Uterus (tissue), 4 donors: Measurements from ENCODE around the gene RABGAP1. TPM values are rescaled to one million over a fixed set of nuclear protein-coding genes. Genes with fewer than 3 reads are reported as not detected.

Experiments
- DNase-seq, 2 donors: peaks; one replicate each; pipeline ENCODE4 v3.0.0-alpha.2; 2019 to 2020
- H3K27ac ChIP-seq, 2 donors: fragments of 200-600 bp; sonication (generic); 1 replicate in 1 of 2; 2 replicates in 1 of 2; pipeline ENCODE4 v1.5.1; 2016 to 2018
- H3K27me3 ChIP-seq, 2 donors: fragments of 200-600 bp; sonication (generic); one replicate each; pipeline ENCODE4 v1.5.1; 2018 to 2019; ENCODE audit warnings: control low read depth in 1 of 2
- H3K36me3 ChIP-seq, 2 donors: fragments of 200-600 bp; sonication (generic); one replicate each; pipeline ENCODE4 v1.5.1; 2019; ENCODE audit warnings: control low read depth in 1 of 2
- H3K4me1 ChIP-seq, 2 donors: fragments of 200-600 bp; sonication (generic); one replicate each; pipeline ENCODE4 v1.5.1; 2018 to 2019; ENCODE audit warnings: control low read depth in 1 of 2
- H3K4me3 ChIP-seq, 2 donors: fragments of 200-600 bp; sonication (generic); 1 replicate in 1 of 2; 2 replicates in 1 of 2; pipeline ENCODE4 v1.5.1; 2018 to 2019; ENCODE audit warnings: mild to moderate bottlenecking in 1 of 2
- H3K9me3 ChIP-seq, 2 donors: fragments of 200-600 bp; sonication (generic); one replicate each; pipeline ENCODE4 v1.5.1; 2019; ENCODE audit warnings: control low read depth in 1 of 2
- POLR2A ChIP-seq, 2 donors: fragments of 450-650 bp; IDR thresholded peaks; one replicate each; pipeline ENCODE4 v1.6.1; 2016; ENCODE audit warnings: antibody characterized with exemption in 2 of 2, mild to moderate bottlenecking in 1 of 2, moderate library complexity in 1 of 2
- intact Hi-C: fragments of 100-400 bp; cut with DNase I; formaldehyde crosslinking; loops from one replicate; pipeline ENCODE4 v1.15.1; 2023; ENCODE audit warnings: low total_unique reads
- total RNA-seq, 4 donors: library from RNA; depleted of rRNA in 3 of 4; stranded (reverse); fragments of >200 nt in 3 of 4; gene quantifications; one replicate each; pipeline versions ENCODE4 v1.1.0 to v1.2.4, GENCODE V29; 2014 to 2023
- TF ChIP-seq, protein P1 (sequence below), 4 experiments: fragments of 200-600 bp in 2 of 4; fragments of 450-650 bp in 2 of 4; sonication (generic) in 2 of 4; IDR thresholded peaks; one replicate each; pipeline ENCODE4 v1.5.1; 2016 to 2019; ENCODE audit warnings: antibody characterized with exemption in 4 of 4, mild to moderate bottlenecking in 2 of 4, moderate library complexity in 1 of 4
- donor health status: DM: yes; HTN: yes; CAD: no.

RABGAP1 gene
- total RNA-seq, 4 donors from 2014 or later = 81.2 to 107 (median 91.0) TPM

DNA sequence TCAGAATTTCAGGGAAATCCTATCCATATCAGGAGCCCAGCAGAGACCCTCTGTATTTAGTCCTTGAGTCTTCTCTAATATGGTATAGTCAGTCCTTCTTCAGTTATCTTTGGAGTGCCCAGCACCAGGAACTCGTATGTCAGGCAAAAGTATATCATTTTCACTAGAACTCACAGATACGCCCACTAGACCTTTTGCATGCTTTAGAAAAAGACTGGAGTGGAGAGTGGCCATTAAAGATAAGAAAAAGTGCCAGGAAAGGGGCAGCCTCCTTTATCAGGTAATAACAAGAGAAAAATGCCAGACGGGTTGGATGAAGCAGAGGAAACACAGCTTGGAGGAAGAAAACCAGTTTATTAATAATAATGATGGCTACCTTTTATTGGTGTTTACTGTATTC is 156.2 kb downstream of the RABGAP1 start:
- Histone ChIP-seq H3K4me1 (no peaks in the 10 kb centered on the region), H3K9me3 (no peaks in the 10 kb centered on the region), H3K27me3 (no peaks in the 10 kb centered on the region), H3K4me3 (no peak overlapping the region), H3K36me3 (no peaks in the 10 kb centered on the region), H3K27ac (no peak overlapping the region)
- no peak for TF ChIP-seq POLR2A (IDR thresholded peaks at IDR 0.05)
- TF ChIP-seq, protein P1, sequence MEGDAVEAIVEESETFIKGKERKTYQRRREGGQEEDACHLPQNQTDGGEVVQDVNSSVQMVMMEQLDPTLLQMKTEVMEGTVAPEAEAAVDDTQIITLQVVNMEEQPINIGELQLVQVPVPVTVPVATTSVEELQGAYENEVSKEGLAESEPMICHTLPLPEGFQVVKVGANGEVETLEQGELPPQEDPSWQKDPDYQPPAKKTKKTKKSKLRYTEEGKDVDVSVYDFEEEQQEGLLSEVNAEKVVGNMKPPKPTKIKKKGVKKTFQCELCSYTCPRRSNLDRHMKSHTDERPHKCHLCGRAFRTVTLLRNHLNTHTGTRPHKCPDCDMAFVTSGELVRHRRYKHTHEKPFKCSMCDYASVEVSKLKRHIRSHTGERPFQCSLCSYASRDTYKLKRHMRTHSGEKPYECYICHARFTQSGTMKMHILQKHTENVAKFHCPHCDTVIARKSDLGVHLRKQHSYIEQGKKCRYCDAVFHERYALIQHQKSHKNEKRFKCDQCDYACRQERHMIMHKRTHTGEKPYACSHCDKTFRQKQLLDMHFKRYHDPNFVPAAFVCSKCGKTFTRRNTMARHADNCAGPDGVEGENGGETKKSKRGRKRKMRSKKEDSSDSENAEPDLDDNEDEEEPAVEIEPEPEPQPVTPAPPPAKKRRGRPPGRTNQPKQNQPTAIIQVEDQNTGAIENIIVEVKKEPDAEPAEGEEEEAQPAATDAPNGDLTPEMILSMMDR (IDR thresholded peaks at IDR 0.05) = no peak
- intact Hi-C loops = no loop called here
- DNase-seq = no peak

DNA sequence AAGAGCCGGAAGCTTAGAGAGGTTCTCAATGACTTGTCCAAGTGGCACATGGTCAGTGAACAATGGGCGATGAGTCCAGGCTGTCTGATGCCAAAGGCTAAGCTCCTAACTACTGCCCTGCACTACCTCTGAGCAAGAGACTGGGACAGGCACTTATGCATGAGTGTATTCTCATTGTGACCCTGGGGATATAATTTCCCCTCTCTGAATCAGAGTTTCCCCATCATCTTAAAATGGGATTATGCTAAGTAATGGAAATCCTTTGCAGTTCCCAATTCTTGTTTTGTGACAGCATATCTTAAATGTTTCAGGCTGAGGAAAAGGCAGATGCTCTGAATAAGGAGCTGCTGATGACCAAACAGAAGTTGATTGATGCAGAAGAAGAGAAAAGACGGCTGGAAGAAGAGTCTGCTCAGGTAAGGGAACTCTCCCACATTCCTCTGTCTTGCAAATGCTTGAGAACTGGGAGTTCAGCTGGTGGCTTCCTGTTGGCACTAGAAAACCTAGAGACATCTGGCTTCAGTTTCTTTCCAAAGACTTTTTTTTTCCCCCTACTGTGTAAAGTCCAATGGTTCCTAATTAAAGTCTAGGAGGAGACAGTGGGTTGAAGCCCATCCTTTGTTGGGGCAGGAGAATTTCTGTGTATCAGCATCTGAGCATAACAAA is 156.7 kb downstream of the RABGAP1 start:
- no peak for DNase-seq
- Histone ChIP-seq H3K9me3 (no peaks in the 10 kb centered on the region), H3K4me3 (no peak overlapping the region), H3K4me1 (no peaks in the 10 kb centered on the region), H3K36me3 (no peaks in the 10 kb centered on the region), H3K27ac (no peak overlapping the region), H3K27me3 (no peaks in the 10 kb centered on the region)
- intact Hi-C loops = no loop called here
- no peak for TF ChIP-seq POLR2A (IDR thresholded peaks at IDR 0.05)
- TF ChIP-seq, protein P1 (IDR thresholded peaks at IDR 0.05) = no peak

DNA sequence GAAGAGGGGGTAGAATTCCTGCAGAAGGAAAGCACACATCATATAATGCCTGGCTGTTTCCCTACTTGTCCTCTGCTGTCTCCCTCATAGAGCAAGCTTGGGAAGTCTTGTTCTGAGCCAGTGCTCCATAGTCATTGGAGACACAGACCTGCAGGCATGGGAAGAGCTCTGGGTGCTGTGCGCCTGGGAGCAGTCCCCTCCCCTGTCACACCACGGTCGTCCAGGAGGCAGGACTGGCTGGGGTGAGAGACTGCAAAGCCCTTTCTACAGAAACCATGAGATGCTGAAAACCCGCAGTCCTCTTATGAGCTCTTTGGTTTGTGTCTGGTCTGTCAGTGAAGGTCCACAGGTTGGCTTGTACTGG is 157.3 kb downstream of the RABGAP1 start:
- no peak for DNase-seq
- Histone ChIP-seq H3K9me3 (no peaks in the 10 kb centered on the region), H3K27ac (no peak overlapping the region), H3K27me3 (no peaks in the 10 kb centered on the region), H3K4me1 (no peaks in the 10 kb centered on the region), H3K36me3 (no peaks in the 10 kb centered on the region), H3K4me3 (no peak overlapping the region)
- intact Hi-C loops = no loop called here
- TF ChIP-seq POLR2A (IDR thresholded peaks at IDR 0.05) = no peak
- TF ChIP-seq, protein P1 (IDR thresholded peaks at IDR 0.05) = no peak

DNA sequence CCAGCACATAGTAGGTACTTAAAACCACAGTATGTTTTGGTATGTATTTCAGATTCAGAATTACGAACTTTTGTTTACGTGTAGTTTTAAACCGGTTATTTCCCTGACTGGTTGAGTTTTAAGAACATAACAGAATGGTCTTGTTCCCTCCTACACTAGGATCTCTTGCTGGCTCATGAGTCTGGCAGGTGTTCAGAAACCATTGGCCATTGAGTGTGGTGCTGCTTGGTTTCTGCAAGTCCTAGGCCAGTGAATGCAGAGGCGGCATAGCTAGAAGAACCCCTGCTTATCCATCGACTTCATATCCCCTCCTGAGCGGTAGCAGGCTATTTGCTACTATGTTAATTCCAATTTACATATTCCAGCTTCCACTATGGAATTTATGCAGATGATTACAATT is 158.2 kb downstream of the RABGAP1 start:
- no peaks in the 10 kb centered on the region for H3K27me3 ChIP-seq
- no peak overlapping the region for H3K27ac ChIP-seq
- no peak for DNase-seq
- intact Hi-C loops = no loop called here
- H3K9me3 ChIP-seq = no peaks in the 10 kb centered on the region
- H3K36me3 ChIP-seq = no peaks in the 10 kb centered on the region
- no peak overlapping the region for H3K4me3 ChIP-seq
- no peaks in the 10 kb centered on the region for H3K4me1 ChIP-seq
- TF ChIP-seq, protein P1 (IDR thresholded peaks at IDR 0.05) = no peak
- TF ChIP-seq POLR2A (IDR thresholded peaks at IDR 0.05) = no peak

DNA sequence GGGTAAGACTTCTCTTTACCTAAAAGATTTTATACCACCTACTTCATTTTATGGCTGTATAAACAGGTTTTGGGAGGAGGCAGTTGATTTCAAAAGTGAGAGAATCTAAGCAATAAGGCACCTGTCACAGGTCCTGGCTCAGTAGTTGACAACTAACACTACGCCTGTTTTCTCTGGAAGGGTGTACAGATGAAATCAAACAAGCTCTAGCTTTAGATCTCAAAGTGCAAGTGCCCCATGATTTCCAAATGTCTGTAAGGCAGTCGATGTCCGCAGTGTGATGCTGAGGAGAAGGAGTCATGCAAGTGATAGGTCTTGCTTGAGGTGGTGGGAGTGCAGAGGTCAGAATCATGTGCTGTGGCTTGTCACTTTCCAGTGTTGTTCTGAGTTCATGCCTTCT is 158.7 kb downstream of the RABGAP1 start:
- Histone ChIP-seq H3K9me3 (no peaks in the 10 kb centered on the region), H3K4me3 (no peak overlapping the region), H3K36me3 (no peaks in the 10 kb centered on the region), H3K4me1 (no peaks in the 10 kb centered on the region), H3K27ac (no peak overlapping the region), H3K27me3 (no peaks in the 10 kb centered on the region)
- intact Hi-C loops = no loop called here
- TF ChIP-seq, protein P1 (IDR thresholded peaks at IDR 0.05) = no peak
- no peak for TF ChIP-seq POLR2A (IDR thresholded peaks at IDR 0.05)
- DNase-seq = no peak
